HEK293T (cell line): ENCODE measurements around the gene FNDC3B.

Source experiments
- ARNT ChIP-seq: fragments of 450-650 bp; IDR thresholded peaks from 2 replicates; pipeline ENCODE4 v1.6.1; 2017; ENCODE audit warnings: mild to moderate bottlenecking
- ELF4 ChIP-seq: fragments of 450-650 bp; IDR thresholded peaks from 2 replicates; pipeline ENCODE4 v1.6.1; 2017; ENCODE audit warnings: antibody characterized with exemption
- FOXA1 ChIP-seq: fragments of 450-650 bp; IDR thresholded peaks from 2 replicates; pipeline ENCODE4 v1.6.1; 2016; ENCODE audit warnings: mild to moderate bottlenecking
- FOXK2 ChIP-seq: fragments of 450-650 bp; IDR thresholded peaks from 2 replicates; pipeline ENCODE4 v1.6.1; 2016; ENCODE audit warnings: mild to moderate bottlenecking
- FOXM1 ChIP-seq: fragments of 450-650 bp; IDR thresholded peaks from 2 replicates; pipeline ENCODE4 v1.6.1; 2017; ENCODE audit warnings: mild to moderate bottlenecking, borderline replicate concordance
- SP1 ChIP-seq: fragments of 450-650 bp; IDR thresholded peaks from 2 replicates; pipeline ENCODE4 v1.6.1; 2017
- ZNF384 ChIP-seq: fragments of 450-650 bp; IDR thresholded peaks from 2 replicates; pipeline ENCODE4 v1.6.1; 2016

GRCh38 chr3:172134352-172134751 is 95.0 kb downstream of the FNDC3B start:
- TF ChIP-seq ZNF384 (no peak), FOXM1 (no peak), ARNT (no peak), FOXK2 (no peak), FOXA1 (no peak), ELF4 (no peak), SP1 (no peak)
